ENCODE measurements around the gene PTPRU. TPM values are rescaled to one million over a fixed set of nuclear protein-coding genes. Genes with fewer than 3 reads are reported as not detected.

The PTPRU gene
- total RNA-seq, 4 donors from 2014 or later: 11.4 to 59.4 (median 35.3) TPM

GRCh38 chr1:29254346-29254745 lies 18.0 kb downstream of the PTPRU start:
- DNase-seq: no peak
- H3K27ac ChIP-seq: no peak overlapping the region
- H3K27me3 ChIP-seq: no peaks in the 10 kb centered on the region
- H3K4me3 ChIP-seq: no peak overlapping the region
- peaks cover 0 to 3% of the 10 kb centered on the region in 2 donors for H3K4me1 ChIP-seq
- no peaks in the 10 kb centered on the region for H3K9me3 ChIP-seq
- H3K36me3 ChIP-seq: no peaks in the 10 kb centered on the region
- TF ChIP-seq CTCF (IDR thresholded peaks at IDR 0.05 in 4 of 5, conservative IDR thresholded peaks at IDR 0.05 in 1 of 5) (no peak), POLR2A (IDR thresholded peaks at IDR 0.05) (no peak)
- intact Hi-C loops (cut with DNase I; ENCODE audit: low total_unique reads) (no loop called here), in situ Hi-C loops (cut with MboI; ENCODE audit: low sequenced_read_pairs in 4 of 4) (loop anchor here in 2 of 4 donors (25.0 kb wide), 2 partner anchors 1108 to 1433 kb away; no protein-coding TSS in a partner anchor)
- ATAC-seq: no peak

- Histone ChIP-seq H3K36me3 (no peaks in the 10 kb centered on the region), H3K4me1 (peaks cover 0 to 8% of the 10 kb centered on the region in 2 donors), H3K9me3 (no peaks in the 10 kb centered on the region), H3K27ac (no peak overlapping the region), H3K27me3 (no peaks in the 10 kb centered on the region), H3K4me3 (no peak overlapping the region)
- DNase-seq: no peak
- in situ Hi-C loops (cut with MboI; ENCODE audit: low sequenced_read_pairs in 4 of 4) (loop anchor here in 2 of 4 donors (25.0 kb wide), 2 partner anchors 1107 to 1432 kb away; no protein-coding TSS in a partner anchor), intact Hi-C loops (cut with DNase I; ENCODE audit: low total_unique reads) (no loop called here)
- ATAC-seq: no peak
- TF ChIP-seq POLR2A (IDR thresholded peaks at IDR 0.05) (no peak), CTCF (IDR thresholded peaks at IDR 0.05 in 4 of 5, conservative IDR thresholded peaks at IDR 0.05 in 1 of 5) (no peak)
Observed at GRCh38 chr1:29255134-29255666, 18.9 kb downstream of the PTPRU start.

DNA sequence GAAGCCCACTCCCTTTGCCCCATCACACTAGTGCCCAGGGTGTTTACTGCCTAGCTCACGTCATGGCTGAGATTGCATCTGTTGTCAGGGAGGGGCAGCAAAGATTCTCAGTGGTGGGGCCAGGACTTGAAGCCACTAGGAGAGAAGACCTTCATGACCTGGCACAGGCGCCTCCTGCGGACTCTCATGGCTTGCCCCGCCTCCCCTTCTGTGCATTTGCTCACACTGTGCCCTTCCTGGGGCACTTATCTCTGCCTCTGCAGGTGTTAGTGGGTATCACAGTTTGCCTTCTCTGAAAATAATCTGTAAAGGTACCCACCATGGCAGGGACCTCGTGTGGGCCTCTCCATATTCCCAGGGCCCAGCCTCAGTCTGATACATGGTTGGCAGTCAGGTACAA lies 20.1 kb downstream of the PTPRU start:
- Histone ChIP-seq H3K36me3 (no peaks in the 10 kb centered on the region), H3K27ac (no peak overlapping the region), H3K27me3 (no peaks in the 10 kb centered on the region), H3K4me3 (no peak overlapping the region), H3K9me3 (no peaks in the 10 kb centered on the region), H3K4me1 (peaks cover 0 to 8% of the 10 kb centered on the region in 2 donors)
- TF ChIP-seq POLR2A (IDR thresholded peaks at IDR 0.05): no peak
- TF ChIP-seq CTCF (IDR thresholded peaks at IDR 0.05 in 4 of 5, conservative IDR thresholded peaks at IDR 0.05 in 1 of 5): no peak
- ATAC-seq (no peak), DNase-seq (no peak)
- intact Hi-C loops (cut with DNase I; ENCODE audit: low total_unique reads) (no loop called here), in situ Hi-C loops (cut with MboI; ENCODE audit: low sequenced_read_pairs in 4 of 4) (loop anchor here in 2 of 4 donors (25.0 kb wide), 2 partner anchors 1106 to 1431 kb away; no protein-coding TSS in a partner anchor)

- Histone ChIP-seq H3K27me3 (no peaks in the 10 kb centered on the region), H3K27ac (no peak overlapping the region), H3K9me3 (no peaks in the 10 kb centered on the region), H3K4me1 (peaks cover 0 to 8% of the 10 kb centered on the region in 2 donors), H3K36me3 (no peaks in the 10 kb centered on the region), H3K4me3 (no peak overlapping the region)
- TF ChIP-seq CTCF (IDR thresholded peaks at IDR 0.05 in 4 of 5, conservative IDR thresholded peaks at IDR 0.05 in 1 of 5) (no peak), POLR2A (IDR thresholded peaks at IDR 0.05) (no peak)
- in situ Hi-C loops (cut with MboI; ENCODE audit: low sequenced_read_pairs in 4 of 4) (loop anchor here in 2 of 4 donors (25.0 kb wide), 2 partner anchors 1105 to 1430 kb away; no protein-coding TSS in a partner anchor), intact Hi-C loops (cut with DNase I; ENCODE audit: low total_unique reads) (no loop called here)
- no peak for ATAC-seq
- no peak for DNase-seq
Observed at GRCh38 chr1:29256979-29257804, 20.9 kb downstream of the PTPRU start.

Measured in gastrocnemius medialis (tissue), 4 donors.